ENCODE data around the gene ARHGAP44.
A peak's percentile ranks its signal among the peaks of the same experiment; 100 is the strongest.

ARHGAP44 gene

GRCh38 chr17:12996941-12997340 lies 207.6 kb downstream of the ARHGAP44 start:
- FAIRE-seq: no peak

GRCh38 chr17:12998461-12998860 lies 209.2 kb downstream of the ARHGAP44 start:
- FAIRE-seq: no peak

DNA sequence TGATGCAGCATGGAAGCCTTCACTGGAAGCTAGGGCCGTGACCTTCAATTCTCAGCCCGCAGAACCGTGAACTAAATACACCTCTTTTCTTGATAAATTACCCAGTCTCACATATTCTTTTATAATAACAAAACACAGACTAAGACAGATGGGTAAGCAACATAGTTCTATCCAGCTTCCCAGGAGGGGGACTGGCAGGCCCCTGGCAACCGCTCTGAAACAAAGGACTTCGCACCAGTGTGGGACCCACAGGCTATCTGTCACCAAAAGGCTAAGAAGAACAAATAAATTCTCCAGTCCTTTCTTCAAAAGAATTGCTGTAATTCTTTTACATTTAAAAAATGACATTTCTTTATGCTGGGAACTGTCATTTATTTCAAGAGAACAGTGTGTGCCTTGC lies 209.6 kb downstream of the ARHGAP44 start:
- FAIRE-seq: no peak

GRCh38 chr17:13000561-13000960 lies 211.3 kb downstream of the ARHGAP44 start:
- FAIRE-seq: no peak

DNA sequence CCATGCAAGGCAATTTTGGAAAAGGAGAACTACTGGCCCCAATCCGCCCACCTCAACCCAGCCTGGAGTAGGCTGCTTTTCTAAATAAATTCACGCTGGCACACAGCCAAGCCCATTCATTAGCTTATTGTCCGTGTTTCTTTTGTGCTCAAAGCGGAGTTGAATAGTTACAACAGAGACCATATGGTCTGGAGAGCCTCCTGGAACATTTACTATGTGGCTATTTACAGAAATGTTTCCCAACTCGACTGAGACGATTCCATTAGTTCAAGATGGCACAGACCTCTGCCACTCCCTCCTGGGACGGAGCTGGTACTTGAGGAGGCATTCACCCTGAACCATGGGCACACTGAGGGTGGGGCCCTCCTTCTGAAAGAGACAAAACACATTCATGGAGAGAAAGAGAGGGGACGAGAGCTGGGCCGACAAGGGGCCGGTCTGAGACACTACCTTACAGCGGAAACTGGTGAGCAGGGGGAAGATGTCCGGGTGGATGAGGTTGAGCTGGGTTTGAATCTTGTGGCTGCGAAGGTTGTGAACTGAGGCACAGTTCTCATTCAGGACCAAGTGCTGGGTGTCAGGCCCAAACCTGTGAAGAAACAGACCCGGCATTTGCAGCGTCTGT lies 212.8 kb downstream of the ARHGAP44 start:
- FAIRE-seq: no peak

- FAIRE-seq: peak; percentile 82
Measured at GRCh38 chr17:13002761-13003453, 213.6 kb downstream of the ARHGAP44 start.

GRCh38 chr17:13003454-13003851 lies 214.2 kb downstream of the ARHGAP44 start:
- FAIRE-seq: no peak

DNA sequence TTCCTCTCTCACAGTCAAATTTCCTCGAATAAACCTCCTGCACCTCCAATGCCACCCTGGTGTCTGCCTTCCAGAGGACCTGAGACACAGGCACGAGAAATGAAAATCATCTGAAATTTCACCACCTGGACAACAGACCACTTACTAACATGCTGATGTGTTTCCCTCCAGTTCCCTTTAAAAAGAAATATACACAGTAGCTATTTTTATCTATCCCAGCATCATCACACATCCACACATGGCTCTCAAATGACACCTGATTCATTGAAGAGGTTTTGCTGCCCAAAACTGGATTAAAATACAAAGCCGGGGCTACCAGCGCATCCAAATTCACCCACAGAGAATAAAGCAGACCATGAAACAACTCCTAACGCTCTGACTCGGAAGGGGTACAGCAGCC lies 214.6 kb downstream of the ARHGAP44 start:
- no peak for FAIRE-seq

DNA sequence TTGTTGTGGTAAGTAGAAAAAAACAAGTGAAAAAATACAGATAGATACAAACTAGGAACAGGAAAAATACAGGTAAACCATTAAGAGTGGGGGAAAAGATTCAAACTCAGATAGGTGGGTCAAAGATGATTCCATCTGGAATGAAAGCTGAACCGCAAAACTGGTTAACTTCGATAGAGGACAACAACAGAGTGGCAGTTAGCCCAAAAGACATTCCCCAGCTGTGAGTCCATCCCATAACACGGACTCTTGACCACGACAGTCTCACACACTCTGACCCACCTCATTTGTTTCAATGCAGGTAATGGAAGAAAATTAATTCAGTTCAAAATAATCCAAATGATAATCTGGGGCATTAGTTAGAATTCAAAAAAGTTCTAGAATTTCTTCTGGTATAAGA lies 215.0 kb downstream of the ARHGAP44 start:
- no peak for FAIRE-seq

- no peak for FAIRE-seq
Measured at GRCh38 chr17:13005530-13005929, 216.2 kb downstream of the ARHGAP44 start.

- FAIRE-seq: no peak
Measured at GRCh38 chr17:13008461-13008860, 219.2 kb downstream of the ARHGAP44 start.

GRCh38 chr17:13010959-13011358 lies 221.7 kb downstream of the ARHGAP44 start:
- FAIRE-seq: no peak

- FAIRE-seq: no peak
Measured at GRCh38 chr17:13014801-13015200, 225.5 kb downstream of the ARHGAP44 start.

DNA sequence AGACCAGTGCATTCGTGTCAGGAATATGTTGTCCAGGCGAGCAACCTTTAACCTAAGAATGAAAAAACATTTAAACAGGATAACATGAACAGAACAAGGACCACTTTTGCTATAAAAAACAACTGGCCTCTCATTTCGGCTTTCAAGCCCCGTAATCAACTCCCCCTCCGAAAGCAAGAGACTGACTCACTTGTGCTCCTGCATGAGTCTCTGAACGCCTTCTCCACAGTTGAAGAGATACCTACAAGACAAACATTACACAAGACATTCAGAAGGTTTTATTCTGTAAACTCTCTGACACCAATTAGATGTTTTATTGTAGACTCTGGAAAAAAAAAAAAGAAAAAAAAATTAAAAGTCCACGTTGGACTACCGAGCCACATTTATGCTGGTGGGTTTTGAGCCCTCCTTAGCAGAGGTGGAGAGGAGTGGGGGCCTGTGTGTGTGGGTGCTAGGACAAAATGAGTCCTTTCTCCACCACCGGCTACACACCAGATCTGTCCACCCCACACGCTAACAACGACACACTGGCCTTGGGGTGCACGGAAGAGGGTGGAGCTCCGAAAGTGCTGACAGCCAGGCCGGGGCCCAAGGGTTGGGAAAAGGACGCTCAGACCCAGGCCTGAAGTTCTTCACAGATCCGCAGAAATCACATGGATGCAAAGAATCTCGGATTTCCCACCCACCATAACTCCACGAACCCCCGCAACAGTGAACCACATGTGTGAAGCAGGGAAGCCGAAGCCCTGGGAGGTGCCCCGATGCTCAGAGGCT lies 227.8 kb downstream of the ARHGAP44 start:
- FAIRE-seq: no peak

GRCh38 chr17:13017655-13018459 lies 228.6 kb downstream of the ARHGAP44 start, which contains the start of gene ELAC2:
TSS of gene ELAC2 (minus strand) at chr17:13018027. CDS start at chr17:13017947, 80 bp downstream.
- FAIRE-seq: peak; percentile 93

- no peak for FAIRE-seq
Measured at GRCh38 chr17:13024016-13024415, 234.7 kb downstream of the ARHGAP44 start.

DNA sequence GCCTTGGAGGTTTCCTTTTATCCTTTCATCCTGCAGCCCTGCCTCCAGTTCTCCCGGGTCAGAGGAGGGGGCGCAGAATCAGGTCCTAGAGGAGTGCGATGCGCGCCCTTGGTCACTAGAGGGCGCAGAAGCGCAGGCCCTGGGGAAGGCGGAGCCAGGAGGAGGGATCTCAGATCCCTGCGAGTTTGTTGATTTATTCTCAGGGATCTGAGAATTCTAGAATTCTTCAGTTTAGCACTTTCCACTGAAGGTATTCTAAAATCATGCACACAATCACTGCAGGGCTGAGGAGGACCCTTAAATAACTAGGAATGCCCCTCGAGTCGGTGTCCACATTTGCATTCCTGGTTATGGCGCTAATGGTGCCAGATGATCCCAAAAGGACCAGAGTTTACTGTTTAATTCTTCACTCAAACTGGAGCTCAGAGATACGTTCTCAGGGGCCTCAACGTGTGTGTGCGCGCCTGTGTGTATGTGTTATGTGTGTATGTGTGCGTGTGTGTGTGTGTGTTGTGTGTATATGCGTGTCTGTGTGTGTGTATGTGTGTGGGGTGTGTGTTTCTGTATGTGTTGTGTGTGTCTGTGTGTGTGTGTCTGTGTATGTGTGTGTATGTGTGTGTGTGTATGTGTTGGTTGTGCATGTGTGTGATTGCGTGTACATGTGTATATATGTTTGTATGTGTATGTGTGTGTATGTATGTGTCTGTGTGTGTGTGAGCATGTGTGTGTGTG lies 235.4 kb downstream of the ARHGAP44 start:
- no peak for FAIRE-seq

GRCh38 chr17:13025258-13025627 lies 235.9 kb downstream of the ARHGAP44 start:
- no peak for FAIRE-seq

DNA sequence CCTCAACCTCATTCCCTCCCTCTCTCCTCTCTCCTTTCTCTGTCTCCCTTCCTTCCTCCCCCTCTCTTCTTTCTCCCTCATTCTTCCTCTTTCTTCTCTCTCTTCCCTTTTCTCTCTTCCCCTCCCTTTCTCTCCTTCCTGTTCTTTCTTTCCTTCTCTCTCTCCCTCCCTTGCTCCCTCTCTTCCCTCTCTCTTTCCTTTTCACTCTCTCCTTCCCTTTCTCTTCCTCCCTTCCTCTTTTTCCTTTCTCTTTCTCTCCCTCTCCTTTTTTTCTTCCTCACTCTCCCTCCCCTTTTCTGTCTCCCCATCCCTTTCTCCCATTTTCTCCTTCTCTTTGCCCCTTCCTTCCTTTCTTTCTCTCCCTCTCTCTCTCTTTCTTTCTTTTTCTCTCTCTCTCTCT lies 236.4 kb downstream of the ARHGAP44 start:
- FAIRE-seq: no peak

DNA sequence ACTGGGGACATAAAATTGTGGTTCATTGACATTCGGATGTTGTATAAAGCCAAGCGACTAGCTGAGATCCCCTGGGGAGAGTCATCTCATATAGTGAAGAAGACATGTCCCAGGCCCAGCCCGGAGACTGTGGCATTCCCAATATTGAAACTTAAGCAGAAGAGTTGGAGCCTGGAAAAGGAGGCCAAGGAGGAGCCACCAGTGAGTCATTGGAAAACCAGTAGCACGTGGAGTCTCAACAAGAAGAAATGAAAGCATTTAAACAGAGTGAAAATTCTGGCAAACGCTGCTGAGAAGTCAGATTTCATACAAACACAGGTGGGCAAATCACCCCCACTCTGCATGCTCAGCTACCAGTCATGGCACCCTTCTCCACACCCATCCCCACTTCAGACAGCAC lies 237.9 kb downstream of the ARHGAP44 start:
- no peak for FAIRE-seq

DNA sequence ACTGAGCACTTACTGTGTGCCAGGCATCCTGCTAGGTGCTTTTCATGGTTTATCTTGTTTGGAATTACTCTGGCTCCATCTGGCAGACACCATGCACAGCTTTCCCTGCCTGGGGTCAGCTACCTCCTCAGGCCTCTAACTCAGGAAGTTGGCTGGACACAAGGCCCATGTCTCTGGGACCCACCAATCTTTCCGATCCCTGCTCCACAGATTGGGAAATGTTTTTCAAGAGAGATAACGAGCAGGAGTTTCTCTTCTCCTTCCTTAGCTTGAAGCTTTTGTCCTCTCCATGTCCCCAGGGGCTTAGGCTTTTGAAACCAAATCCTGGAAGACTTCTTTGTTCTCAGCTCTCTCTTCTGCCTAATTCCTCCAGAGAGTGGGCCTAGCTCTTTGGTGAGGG lies 240.0 kb downstream of the ARHGAP44 start:
- no peak for FAIRE-seq

DNA sequence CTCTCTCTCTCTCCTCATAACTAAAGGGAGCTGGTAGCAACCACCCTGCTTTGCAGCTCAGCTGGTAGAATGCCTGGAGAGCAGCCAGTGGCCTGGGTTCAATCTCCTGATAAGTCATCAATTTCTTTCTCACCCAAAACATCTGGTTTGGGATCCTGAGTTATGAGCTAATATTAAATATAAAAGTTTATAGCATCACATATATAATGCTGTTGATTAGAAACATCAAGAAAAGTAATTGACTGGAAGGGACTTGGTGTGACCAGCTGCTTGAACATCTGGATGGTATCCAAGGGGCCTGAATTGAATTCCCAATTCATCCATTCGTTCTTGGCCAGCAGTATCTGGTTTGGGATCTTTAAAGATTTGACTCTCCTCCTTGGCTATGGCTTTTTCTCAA lies 240.8 kb downstream of the ARHGAP44 start:
- FAIRE-seq: no peak
